Astrocyte (in vitro differentiated cells and primary cell): Measurements from ENCODE around the gene KCNA3.

Experiments
- EZH2 ChIP-seq: IDR thresholded peaks from 2 replicates; pipeline ENCODE4 v1.6.1; 2012; ENCODE audit warnings: mild to moderate bottlenecking, low read length, inconsistent platforms; ENCODE audit not compliant: insufficient read depth
- TF ChIP-seq, protein P1 (sequence below): IDR thresholded peaks from 2 replicates; pipeline ENCODE4 v1.5.1; 2011; ENCODE audit warnings: low read depth, mild to moderate bottlenecking, inconsistent platforms, low read length, moderate library complexity; ENCODE audit not compliant: insufficient read depth

DNA sequence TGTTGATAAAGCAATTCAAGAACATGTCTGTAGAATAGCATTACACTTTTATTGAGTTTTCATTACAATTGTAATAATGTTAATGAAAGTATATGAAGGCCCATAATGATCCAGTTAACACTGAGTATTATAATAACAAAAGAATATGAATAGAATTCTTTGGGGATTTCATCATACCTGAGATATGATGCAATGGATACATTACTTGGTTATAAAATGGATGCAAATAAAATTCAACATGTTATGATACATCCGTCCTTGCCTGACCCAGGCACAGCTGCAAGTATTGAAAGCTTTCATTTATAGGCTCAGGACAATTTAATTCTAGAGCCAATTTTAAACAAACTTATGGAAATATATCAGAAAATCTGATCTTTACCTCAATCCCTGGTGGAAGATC, 8.2 kb upstream of the KCNA3 start:
- TF ChIP-seq EZH2, result no peak
- TF ChIP-seq, protein P1, sequence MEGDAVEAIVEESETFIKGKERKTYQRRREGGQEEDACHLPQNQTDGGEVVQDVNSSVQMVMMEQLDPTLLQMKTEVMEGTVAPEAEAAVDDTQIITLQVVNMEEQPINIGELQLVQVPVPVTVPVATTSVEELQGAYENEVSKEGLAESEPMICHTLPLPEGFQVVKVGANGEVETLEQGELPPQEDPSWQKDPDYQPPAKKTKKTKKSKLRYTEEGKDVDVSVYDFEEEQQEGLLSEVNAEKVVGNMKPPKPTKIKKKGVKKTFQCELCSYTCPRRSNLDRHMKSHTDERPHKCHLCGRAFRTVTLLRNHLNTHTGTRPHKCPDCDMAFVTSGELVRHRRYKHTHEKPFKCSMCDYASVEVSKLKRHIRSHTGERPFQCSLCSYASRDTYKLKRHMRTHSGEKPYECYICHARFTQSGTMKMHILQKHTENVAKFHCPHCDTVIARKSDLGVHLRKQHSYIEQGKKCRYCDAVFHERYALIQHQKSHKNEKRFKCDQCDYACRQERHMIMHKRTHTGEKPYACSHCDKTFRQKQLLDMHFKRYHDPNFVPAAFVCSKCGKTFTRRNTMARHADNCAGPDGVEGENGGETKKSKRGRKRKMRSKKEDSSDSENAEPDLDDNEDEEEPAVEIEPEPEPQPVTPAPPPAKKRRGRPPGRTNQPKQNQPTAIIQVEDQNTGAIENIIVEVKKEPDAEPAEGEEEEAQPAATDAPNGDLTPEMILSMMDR, result no peak
